ENCODE measurements around the gene CSKMT. TPM values are rescaled to one million over a fixed set of nuclear protein-coding genes. Genes with fewer than 3 reads are reported as not detected.

CSKMT gene
- total RNA-seq, 1 experiment from 2014 or later = 49.2 TPM

DNA sequence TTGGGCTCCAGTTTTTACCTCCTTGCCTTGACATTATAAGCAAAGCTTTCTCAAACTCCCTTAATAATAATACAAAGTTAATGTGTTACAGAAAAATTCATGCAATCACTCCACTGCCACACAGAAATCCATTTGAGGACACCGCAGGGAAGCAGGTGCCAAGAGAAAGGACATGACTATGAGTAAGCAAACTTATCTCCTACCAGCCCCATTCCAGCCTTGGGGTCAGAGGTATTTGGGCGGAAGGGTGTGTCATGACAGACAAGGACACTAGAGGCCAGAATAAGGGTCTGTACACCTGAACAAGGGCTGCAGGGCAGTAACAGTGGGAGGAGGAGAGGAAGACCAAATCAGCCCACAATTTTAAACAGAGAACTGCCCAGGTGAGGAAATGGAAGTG lies 48.2 kb downstream of the CSKMT start:
- DNase-seq = no peak
- Mint-ChIP-seq H3K4me1 (peaks cover 27 to 52% of the 10 kb centered on the region in 2 experiments), H3K9me3 (no peaks in the 10 kb centered on the region; a peak in 1 of 5 replicates), H3K4me3 (peak overlapping the region in 1 of 2 experiments; percentile 33; a peak in 2 of 5 replicates), H3K36me3 (ENCODE audit: insufficient read depth in 1 of 3, low read depth in 3 of 3) (peaks cover 46 to 80% (median 75%) of the 10 kb centered on the region in 3 experiments), H3K27me3 (ENCODE audit: low read depth) (no peaks in the 10 kb centered on the region), H3K27ac (peak overlapping the region; percentile 70 to 89 (median 87); a peak in 6 of 7 replicates)
- Histone ChIP-seq H2AK5ac (ENCODE audit: insufficient read length, low read length) (no peak overlapping the region), H3K4me1 (ENCODE audit: insufficient read depth, low read length) (peaks cover 2% of the 10 kb centered on the region; the same call in 1 of the 2 replicates), H3K79me1 (ENCODE audit: insufficient read depth, low read depth, low read length, poor library complexity, severe bottlenecking) (peaks cover 2% of the 10 kb centered on the region), H3K9ac (ENCODE audit: extremely low read depth, insufficient read length, low read length) (no peak overlapping the region), H2BK5ac (ENCODE audit: insufficient read length, low read length) (no peak overlapping the region), H4K20me1 (ENCODE audit: control insufficient read depth, insufficient read depth, insufficient read length) (no peaks in the 10 kb centered on the region), H2AFZ (ENCODE audit: low read length) (no peak overlapping the region), H2BK15ac (ENCODE audit: low read depth, low read length) (no peak overlapping the region), H3K23ac (ENCODE audit: insufficient read length, low read depth, low read length) (no peak overlapping the region), H3K4ac (ENCODE audit: low read depth, low read length) (no peak overlapping the region), H3K56ac (ENCODE audit: insufficient read length, low read depth, low read length) (no peak overlapping the region), H3K18ac (ENCODE audit: insufficient read length, low read depth, low read length) (no peak overlapping the region), H2BK120ac (ENCODE audit: low read depth, low read length, poor library complexity, severe bottlenecking) (no peak overlapping the region), H2BK12ac (ENCODE audit: insufficient read length, low read depth, low read length) (no peak overlapping the region), H4K91ac (ENCODE audit: insufficient read length, low read depth, low read length) (no peak overlapping the region), H2BK20ac (ENCODE audit: low read depth, low read length, poor library complexity, severe bottlenecking) (no peak overlapping the region), H4K8ac (replicated peaks; ENCODE audit: insufficient read length, low read depth, low read length) (no peak overlapping the region), H3K14ac (ENCODE audit: insufficient read depth, low read length) (no peak overlapping the region), H3T11ph (ENCODE audit: low read length) (no peak overlapping the region), H3K27me3 (ENCODE audit: insufficient read depth, low read length) (no peaks in the 10 kb centered on the region), H3K23me2 (ENCODE audit: insufficient read length, low read depth, low read length, poor library complexity, severe bottlenecking) (peaks cover 18% of the 10 kb centered on the region), H4K5ac (ENCODE audit: insufficient read length, low read depth, low read length) (no peak overlapping the region), H3K9me3 (ENCODE audit: control insufficient read depth, low read depth, low read length) (no peaks in the 10 kb centered on the region), H3K27ac (ENCODE audit: insufficient read length, low read depth, low read length) (no peak overlapping the region), H3K79me2 (ENCODE audit: insufficient read depth, low read length) (no peaks in the 10 kb centered on the region), H3K4me2 (ENCODE audit: insufficient read depth, insufficient read length, low read length) (no peak overlapping the region)
- TF ChIP-seq, protein P1, sequence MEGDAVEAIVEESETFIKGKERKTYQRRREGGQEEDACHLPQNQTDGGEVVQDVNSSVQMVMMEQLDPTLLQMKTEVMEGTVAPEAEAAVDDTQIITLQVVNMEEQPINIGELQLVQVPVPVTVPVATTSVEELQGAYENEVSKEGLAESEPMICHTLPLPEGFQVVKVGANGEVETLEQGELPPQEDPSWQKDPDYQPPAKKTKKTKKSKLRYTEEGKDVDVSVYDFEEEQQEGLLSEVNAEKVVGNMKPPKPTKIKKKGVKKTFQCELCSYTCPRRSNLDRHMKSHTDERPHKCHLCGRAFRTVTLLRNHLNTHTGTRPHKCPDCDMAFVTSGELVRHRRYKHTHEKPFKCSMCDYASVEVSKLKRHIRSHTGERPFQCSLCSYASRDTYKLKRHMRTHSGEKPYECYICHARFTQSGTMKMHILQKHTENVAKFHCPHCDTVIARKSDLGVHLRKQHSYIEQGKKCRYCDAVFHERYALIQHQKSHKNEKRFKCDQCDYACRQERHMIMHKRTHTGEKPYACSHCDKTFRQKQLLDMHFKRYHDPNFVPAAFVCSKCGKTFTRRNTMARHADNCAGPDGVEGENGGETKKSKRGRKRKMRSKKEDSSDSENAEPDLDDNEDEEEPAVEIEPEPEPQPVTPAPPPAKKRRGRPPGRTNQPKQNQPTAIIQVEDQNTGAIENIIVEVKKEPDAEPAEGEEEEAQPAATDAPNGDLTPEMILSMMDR (conservative IDR thresholded peaks at IDR 0.05) = no peak
- no CpG with 5 or more reads among the region's 2 CpGs for WGBS (ENCODE audit: extremely low coverage, insufficient read length, low lambda C conversion rate)
